ENCODE data around the gene PITX1. TPM values are rescaled to one million over a fixed set of nuclear protein-coding genes. Genes with fewer than 3 reads are reported as not detected.

Gene PITX1
- total RNA-seq, 4 donors from 2014 or later, result 571 to 1,232 (median 680) TPM

DNA sequence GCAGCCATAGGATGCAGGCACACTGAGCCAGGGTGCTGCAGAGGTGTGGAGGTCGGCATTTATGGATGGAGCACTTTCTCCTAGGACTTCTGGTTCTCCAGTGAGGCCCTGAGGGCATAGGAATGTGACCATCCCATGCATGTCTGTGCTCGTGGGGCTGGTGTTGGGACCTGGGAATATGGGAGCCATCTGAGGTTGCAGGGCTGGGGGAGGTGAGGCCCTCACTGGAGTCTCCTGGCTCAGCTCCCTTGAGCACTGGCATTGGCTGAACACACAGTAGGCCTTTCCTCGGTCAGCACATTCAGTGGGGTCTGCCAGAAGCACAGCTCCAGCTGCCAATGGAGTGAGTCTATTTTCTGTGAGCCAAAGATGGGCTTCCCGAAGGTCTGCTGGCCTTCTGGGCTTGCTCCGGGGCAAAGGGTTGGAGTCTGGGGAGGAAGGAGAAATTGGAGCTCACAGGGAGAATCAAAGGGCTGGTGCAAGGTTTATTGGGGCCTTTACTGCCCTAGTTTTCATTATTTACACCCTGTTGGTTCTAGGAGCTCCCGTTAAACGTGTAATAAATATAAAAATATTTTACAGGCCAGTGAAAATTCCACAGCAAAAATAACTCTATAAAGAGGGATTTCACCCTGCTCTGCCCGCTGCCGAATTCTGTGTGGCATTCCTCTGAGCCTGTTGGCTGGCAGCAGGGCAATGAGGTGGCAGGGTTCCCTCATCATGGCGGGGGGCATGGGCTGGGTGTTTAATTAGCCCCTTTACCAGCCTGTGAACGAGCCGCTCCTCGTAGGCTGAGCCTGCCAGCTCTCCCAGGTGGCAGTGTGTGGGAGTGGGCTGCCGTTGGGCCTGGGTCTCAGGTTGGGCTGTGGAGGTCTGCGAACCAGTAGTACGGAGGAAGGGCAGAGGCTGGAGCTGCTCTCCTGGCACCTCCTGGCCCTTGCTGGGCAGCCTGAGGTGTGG lies 31.6 kb upstream of the PITX1 start:
- Histone ChIP-seq H3K4me3 (no peak overlapping the region), H3K36me3 (no peaks in the 10 kb centered on the region), H3K9me3 (no peaks in the 10 kb centered on the region), H3K4me1 (peaks cover 0 to 31% (median 0%) of the 10 kb centered on the region in 3 donors), H3K27me3 (no peaks in the 10 kb centered on the region), H3K27ac (no peak overlapping the region)
- DNase-seq, result no peak
- TF ChIP-seq, protein P1, sequence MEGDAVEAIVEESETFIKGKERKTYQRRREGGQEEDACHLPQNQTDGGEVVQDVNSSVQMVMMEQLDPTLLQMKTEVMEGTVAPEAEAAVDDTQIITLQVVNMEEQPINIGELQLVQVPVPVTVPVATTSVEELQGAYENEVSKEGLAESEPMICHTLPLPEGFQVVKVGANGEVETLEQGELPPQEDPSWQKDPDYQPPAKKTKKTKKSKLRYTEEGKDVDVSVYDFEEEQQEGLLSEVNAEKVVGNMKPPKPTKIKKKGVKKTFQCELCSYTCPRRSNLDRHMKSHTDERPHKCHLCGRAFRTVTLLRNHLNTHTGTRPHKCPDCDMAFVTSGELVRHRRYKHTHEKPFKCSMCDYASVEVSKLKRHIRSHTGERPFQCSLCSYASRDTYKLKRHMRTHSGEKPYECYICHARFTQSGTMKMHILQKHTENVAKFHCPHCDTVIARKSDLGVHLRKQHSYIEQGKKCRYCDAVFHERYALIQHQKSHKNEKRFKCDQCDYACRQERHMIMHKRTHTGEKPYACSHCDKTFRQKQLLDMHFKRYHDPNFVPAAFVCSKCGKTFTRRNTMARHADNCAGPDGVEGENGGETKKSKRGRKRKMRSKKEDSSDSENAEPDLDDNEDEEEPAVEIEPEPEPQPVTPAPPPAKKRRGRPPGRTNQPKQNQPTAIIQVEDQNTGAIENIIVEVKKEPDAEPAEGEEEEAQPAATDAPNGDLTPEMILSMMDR (IDR thresholded peaks at IDR 0.05), result no peak
- no peak for TF ChIP-seq POLR2A (IDR thresholded peaks at IDR 0.05)
- 80 to 86% methylated on average over 7 to 8 of the region's 16 CpGs for WGBS, 2 donors
- intact Hi-C loops (cut with DNase I), result no loop called here

DNA sequence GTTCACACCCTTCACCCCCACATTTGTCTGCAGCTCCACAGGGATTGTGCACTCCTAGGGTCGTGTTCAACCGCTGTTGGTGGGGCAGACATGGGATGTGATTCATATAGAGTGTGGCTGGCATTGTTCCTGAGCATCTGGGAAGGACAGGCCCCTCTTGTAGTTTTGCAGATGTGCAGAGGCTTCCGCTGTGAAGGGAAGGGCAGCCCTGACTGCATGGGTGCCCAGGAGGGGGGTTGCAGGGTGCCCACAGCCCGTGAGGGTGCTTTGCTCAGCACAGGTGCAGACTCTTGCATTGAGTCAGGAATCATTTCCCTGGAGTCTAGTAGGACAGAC lies 30.2 kb upstream of the PITX1 start:
- TF ChIP-seq, protein P1 (IDR thresholded peaks at IDR 0.05), result no peak
- TF ChIP-seq POLR2A (IDR thresholded peaks at IDR 0.05), result no peak

DNA sequence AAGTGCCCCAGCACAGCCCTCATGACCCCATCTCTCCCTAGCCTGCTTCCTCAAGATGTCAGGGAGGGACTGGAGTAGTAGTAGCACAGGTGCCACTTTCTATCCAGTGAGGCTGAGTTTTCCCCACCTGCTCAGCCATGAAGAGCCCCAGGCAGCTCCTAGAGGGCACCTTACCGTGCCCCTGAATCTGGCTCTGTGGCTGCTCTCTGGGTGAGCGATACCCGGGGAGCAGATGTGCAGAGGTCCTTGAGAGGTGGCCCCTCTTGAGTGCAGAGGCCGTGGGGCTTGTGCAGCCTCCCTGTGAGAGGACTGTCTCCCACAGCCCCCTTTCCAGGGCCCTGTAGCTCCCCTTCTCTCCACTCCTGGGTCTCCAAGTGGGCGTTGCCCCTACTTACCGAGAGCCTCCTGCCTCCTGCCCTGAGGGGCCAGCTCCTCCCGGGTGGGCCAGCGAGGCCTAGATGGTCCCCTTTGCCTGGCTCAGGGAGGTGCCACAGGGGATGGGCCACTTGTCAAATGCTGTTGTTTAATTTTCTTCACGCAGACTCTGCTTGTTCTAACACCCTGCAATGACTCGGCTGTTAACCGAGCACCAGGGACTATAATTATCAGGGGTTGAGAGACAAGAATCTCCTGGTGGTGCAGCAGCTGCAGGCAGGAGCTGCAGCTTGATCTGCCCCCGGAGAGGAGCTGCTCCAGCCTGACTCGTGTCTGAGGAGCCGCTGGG lies 29.6 kb upstream of the PITX1 start:
- no peak overlapping the region for H3K27ac ChIP-seq
- no peak overlapping the region for H3K4me3 ChIP-seq
- H3K27me3 ChIP-seq, result no peaks in the 10 kb centered on the region
- DNase-seq, result no peak
- intact Hi-C loops (cut with DNase I), result no loop called here
- H3K4me1 ChIP-seq, result peaks cover 0 to 31% (median 0%) of the 10 kb centered on the region in 3 donors
- WGBS, 2 donors, result 60 to 64% methylated on average over 3 to 11 of the region's 14 CpGs
- no peak for TF ChIP-seq POLR2A (IDR thresholded peaks at IDR 0.05)
- TF ChIP-seq, protein P1 (IDR thresholded peaks at IDR 0.05), result no peak
- H3K36me3 ChIP-seq, result no peaks in the 10 kb centered on the region
- no peaks in the 10 kb centered on the region for H3K9me3 ChIP-seq

More for the DNA sequence above, 30.2 kb upstream of the PITX1 start:
- Histone ChIP-seq H3K27me3 (no peaks in the 10 kb centered on the region), H3K36me3 (no peaks in the 10 kb centered on the region), H3K9me3 (no peaks in the 10 kb centered on the region), H3K27ac (no peak overlapping the region), H3K4me3 (no peak overlapping the region), H3K4me1 (peaks cover 0 to 31% (median 0%) of the 10 kb centered on the region in 3 donors)
- WGBS, 2 donors, result 69 to 79% methylated on average over 2 to 4 of the region's 4 CpGs
- no peak for DNase-seq
- intact Hi-C loops (cut with DNase I), result no loop called here

DNA sequence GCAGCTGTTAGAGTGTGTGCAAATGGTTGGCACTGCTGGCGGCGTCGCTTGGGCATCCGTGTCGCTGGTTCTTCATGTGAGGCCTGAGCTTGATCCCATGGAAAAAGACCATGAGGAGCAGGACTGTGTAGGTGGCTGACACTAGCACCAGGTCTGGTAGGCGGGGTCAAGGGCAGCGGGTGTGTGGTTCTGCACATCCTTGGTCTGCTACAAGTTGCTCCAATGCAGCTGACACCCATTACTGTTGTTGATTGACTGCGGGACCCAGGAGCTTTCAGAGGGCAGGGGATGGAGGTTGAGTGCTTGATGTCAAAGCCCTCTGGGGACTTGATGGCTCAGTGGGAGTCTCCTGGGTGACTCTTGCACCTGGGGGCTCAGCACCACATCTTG lies 29.0 kb upstream of the PITX1 start:
- TF ChIP-seq, protein P1 (IDR thresholded peaks at IDR 0.05), result no peak
- no peak for TF ChIP-seq POLR2A (IDR thresholded peaks at IDR 0.05)
- Histone ChIP-seq H3K27ac (no peak overlapping the region), H3K27me3 (no peaks in the 10 kb centered on the region), H3K4me3 (no peak overlapping the region), H3K9me3 (no peaks in the 10 kb centered on the region), H3K4me1 (peaks cover 0 to 31% (median 0%) of the 10 kb centered on the region in 3 donors), H3K36me3 (no peaks in the 10 kb centered on the region)
- 86 to 91% methylated on average over 7 to 8 of the region's 8 CpGs for WGBS, 2 donors
- intact Hi-C loops (cut with DNase I), result no loop called here
- DNase-seq, result no peak
